Activated CD4-positive, alpha-beta T cell treated with anti-CD3 and anti-CD28 coated beads, Interleukin-2, amount 10 ng/mL, durations not matched to agents 7 days and 5 days (primary cell): Measurements from ENCODE around the gene SLC4A4. TPM values are rescaled to one million over a fixed set of nuclear protein-coding genes. Genes with fewer than 3 reads are reported as not detected.

Experiments
- CTCF ChIA-PET: fragments of 350-600 bp; sonication (Branson Sonifier 250); formaldehyde crosslinking; loops from one replicate; lab custom pipeline; 2021; ENCODE audit warnings: antibody characterized with exemption; lab: Charles Lee
- POLR2A ChIA-PET: fragments of 350-600 bp; sonication (Branson Sonifier 250); formaldehyde crosslinking; loops from one replicate; lab custom pipeline; 2021; ENCODE audit warnings: antibody characterized with exemption; lab: Charles Lee
- DNase-seq: peaks from one replicate; pipeline ENCODE4 v3.0.0-alpha.2; 2020
- H3K27ac Mint-ChIP-seq: one replicate; pipeline ENCODE4 v1.8.0; 2021; ENCODE audit warnings: mild to moderate bottlenecking, moderate library complexity, mixed read lengths
- H3K27me3 Mint-ChIP-seq: one replicate; pipeline ENCODE4 v1.8.0; 2021; ENCODE audit warnings: mixed read lengths
- H3K36me3 Mint-ChIP-seq: one replicate; pipeline ENCODE4 v1.8.0; 2021; ENCODE audit warnings: low read depth, mixed read lengths
- H3K4me1 Mint-ChIP-seq: one replicate; pipeline ENCODE4 v1.8.0; 2021; ENCODE audit warnings: mixed read lengths
- H3K4me3 Mint-ChIP-seq: one replicate; pipeline ENCODE4 v1.8.0; 2021; ENCODE audit warnings: mild to moderate bottlenecking, moderate library complexity, mixed read lengths
- H3K9me3 Mint-ChIP-seq: one replicate; pipeline ENCODE4 v1.8.0; 2021; ENCODE audit warnings: mixed read lengths
- total RNA-seq, 2 experiments: library from RNA; stranded (reverse); gene quantifications; one replicate each; pipeline ENCODE4 v1.2.3, GENCODE V29; 2021

Gene SLC4A4
- total RNA-seq, 2 experiments from 2014 or later = 1.3 to 1.5 TPM

- peaks cover 1% of the 10 kb centered on the region for H3K27me3 Mint-ChIP-seq
- DNase-seq = no peak
- ChIA-PET CTCF (no interaction called here), POLR2A (no interaction called here)
- H3K4me3 Mint-ChIP-seq = no peak overlapping the region
- H3K4me1 Mint-ChIP-seq = no peaks in the 10 kb centered on the region
- no peaks in the 10 kb centered on the region for H3K9me3 Mint-ChIP-seq
- no peak overlapping the region for H3K27ac Mint-ChIP-seq
- H3K36me3 Mint-ChIP-seq = no peaks in the 10 kb centered on the region
These were observed 163.2 kb downstream of the SLC4A4 start for GRCh38 chr4:71501992-71502391.

GRCh38 chr4:71518283-71518989 lies 179.6 kb downstream of the SLC4A4 start:
- CTCF ChIA-PET = no interaction called here
- H3K27ac Mint-ChIP-seq = no peak overlapping the region
- H3K9me3 Mint-ChIP-seq = no peaks in the 10 kb centered on the region
- POLR2A ChIA-PET = no interaction called here
- H3K27me3 Mint-ChIP-seq = no peaks in the 10 kb centered on the region
- H3K36me3 Mint-ChIP-seq = no peaks in the 10 kb centered on the region
- H3K4me3 Mint-ChIP-seq = no peak overlapping the region
- DNase-seq = no peak
- no peaks in the 10 kb centered on the region for H3K4me1 Mint-ChIP-seq

DNA sequence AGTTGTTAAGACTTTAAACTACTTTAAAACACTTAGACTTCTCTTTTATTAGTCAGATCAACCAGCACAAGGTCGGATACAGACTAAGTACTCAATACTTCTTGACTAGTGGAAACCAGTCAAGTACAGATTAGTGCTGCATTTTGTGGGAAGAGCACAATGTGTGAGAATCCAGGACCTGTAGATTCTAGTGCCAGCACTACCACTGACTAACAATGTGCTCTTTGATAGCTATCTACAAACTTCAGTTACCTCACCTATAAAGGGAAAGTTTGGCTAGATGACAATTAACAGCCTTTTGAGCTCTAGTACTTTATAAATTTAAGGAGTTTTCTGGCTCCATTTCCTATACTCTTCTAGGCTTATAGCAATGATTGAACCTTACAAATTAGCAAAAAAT lies 181.5 kb downstream of the SLC4A4 start:
- Mint-ChIP-seq H3K36me3 (no peaks in the 10 kb centered on the region), H3K27ac (no peak overlapping the region), H3K4me3 (no peak overlapping the region), H3K9me3 (no peaks in the 10 kb centered on the region), H3K4me1 (no peaks in the 10 kb centered on the region), H3K27me3 (no peaks in the 10 kb centered on the region)
- no peak for DNase-seq
- POLR2A ChIA-PET = no interaction called here
- CTCF ChIA-PET = no interaction called here

DNA sequence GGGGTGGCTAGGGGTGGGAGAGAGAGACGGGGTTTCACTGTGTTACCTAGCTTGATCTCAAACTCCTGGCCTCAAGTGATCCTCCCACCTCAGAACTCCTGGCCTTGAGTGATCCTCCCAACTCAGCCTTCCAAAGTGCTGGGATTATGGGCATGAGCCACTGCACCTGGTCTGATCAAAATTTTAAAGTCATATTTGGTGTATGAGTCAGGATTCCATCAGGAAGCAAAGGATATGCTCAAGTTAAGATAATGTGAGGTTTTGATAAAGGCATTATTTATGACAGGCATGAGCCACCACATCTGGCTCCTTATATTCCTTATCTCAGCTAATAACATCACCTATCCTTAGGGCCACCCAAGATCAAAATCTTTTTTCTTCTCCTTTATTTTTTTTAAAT lies 182.0 kb downstream of the SLC4A4 start:
- no peak overlapping the region for H3K27ac Mint-ChIP-seq
- CTCF ChIA-PET = no interaction called here

GRCh38 chr4:71524756-71525155 lies 185.9 kb downstream of the SLC4A4 start:
- Mint-ChIP-seq H3K36me3 (no peaks in the 10 kb centered on the region), H3K27ac (no peak overlapping the region), H3K4me3 (no peak overlapping the region), H3K4me1 (no peaks in the 10 kb centered on the region), H3K27me3 (no peaks in the 10 kb centered on the region), H3K9me3 (no peaks in the 10 kb centered on the region)
- POLR2A ChIA-PET = no interaction called here
- DNase-seq = no peak
- CTCF ChIA-PET = no interaction called here

More for the DNA sequence above, 182.0 kb downstream of the SLC4A4 start:
- H3K4me3 Mint-ChIP-seq = no peak overlapping the region
- DNase-seq = no peak
- no peaks in the 10 kb centered on the region for H3K36me3 Mint-ChIP-seq
- H3K27me3 Mint-ChIP-seq = no peaks in the 10 kb centered on the region
- no peaks in the 10 kb centered on the region for H3K9me3 Mint-ChIP-seq
- POLR2A ChIA-PET = no interaction called here
- H3K4me1 Mint-ChIP-seq = no peaks in the 10 kb centered on the region

DNA sequence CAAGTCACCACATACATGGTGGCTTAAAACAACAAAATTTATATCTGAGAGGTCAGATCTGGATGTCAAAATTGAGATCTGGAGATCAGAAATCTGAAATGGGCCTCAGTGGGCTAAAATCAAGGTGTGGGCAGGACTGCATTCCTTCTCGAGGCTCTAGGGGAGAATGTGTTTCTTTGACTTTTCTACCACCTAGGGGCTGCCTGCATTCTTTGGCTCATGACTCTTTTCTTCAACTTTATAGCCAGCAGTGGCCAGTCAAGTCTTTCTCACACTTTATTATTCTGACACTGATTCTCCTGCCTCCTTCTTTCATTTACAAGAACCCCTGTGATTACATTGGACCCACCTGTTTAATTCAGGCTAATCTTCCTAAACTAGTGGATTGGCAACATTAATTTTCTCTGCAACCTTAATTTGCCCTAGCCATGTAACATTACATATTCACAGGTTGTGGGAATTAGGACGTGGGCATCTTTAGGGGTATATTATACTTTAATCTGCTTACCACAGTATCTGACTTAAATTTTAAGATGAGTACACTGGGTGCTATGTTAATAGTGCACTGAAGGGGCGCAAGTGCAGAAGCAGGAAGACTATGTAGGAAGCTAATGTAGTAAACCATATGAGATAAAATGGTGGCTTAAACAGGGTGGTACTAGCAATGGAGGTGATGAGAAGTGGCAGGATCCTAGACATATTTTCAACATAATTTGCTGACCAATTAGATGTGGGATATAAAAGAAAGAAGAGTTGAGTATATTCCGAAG lies 188.0 kb downstream of the SLC4A4 start:
- Mint-ChIP-seq H3K27ac (no peak overlapping the region), H3K4me3 (no peak overlapping the region), H3K27me3 (no peaks in the 10 kb centered on the region), H3K4me1 (no peaks in the 10 kb centered on the region), H3K9me3 (no peaks in the 10 kb centered on the region), H3K36me3 (no peaks in the 10 kb centered on the region)
- ChIA-PET CTCF (no interaction called here), POLR2A (no interaction called here)
- no peak for DNase-seq

DNA sequence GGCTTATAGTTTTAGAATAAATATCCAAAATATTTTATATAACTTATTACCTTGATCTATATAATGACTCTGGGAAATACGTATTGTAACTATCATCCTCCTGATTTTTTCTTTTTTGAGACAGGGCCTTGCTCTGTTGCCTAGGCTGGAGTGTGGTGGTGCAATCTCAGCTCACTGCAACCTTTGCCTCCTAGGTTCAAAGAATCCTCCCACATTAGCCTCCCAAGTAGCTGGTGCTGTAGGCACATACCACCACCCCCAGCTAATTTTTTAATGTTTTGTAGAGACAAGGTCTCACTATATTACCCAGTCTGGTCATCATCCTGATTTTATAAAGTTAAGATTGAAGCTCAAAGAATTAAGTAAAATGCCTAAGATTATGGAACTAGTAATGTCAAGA lies 193.6 kb downstream of the SLC4A4 start:
- Mint-ChIP-seq H3K36me3 (no peaks in the 10 kb centered on the region), H3K4me3 (no peak overlapping the region), H3K4me1 (no peaks in the 10 kb centered on the region), H3K27ac (no peak overlapping the region), H3K27me3 (no peaks in the 10 kb centered on the region), H3K9me3 (no peaks in the 10 kb centered on the region)
- POLR2A ChIA-PET = no interaction called here
- DNase-seq = no peak
- CTCF ChIA-PET = no interaction called here

GRCh38 chr4:71533121-71533520 lies 194.3 kb downstream of the SLC4A4 start:
- Mint-ChIP-seq H3K27ac (no peak overlapping the region), H3K4me3 (no peak overlapping the region)
- CTCF ChIA-PET = no interaction called here

GRCh38 chr4:71537551-71538065 lies 198.8 kb downstream of the SLC4A4 start:
- ChIA-PET CTCF (interaction anchor here (0.7 kb wide), 1 partner anchor 251 kb away, joined by 6 read pairs; no protein-coding TSS in a partner anchor), POLR2A (no interaction called here)
- Mint-ChIP-seq H3K4me3 (no peak overlapping the region), H3K36me3 (no peaks in the 10 kb centered on the region), H3K27me3 (no peaks in the 10 kb centered on the region), H3K27ac (no peak overlapping the region), H3K9me3 (no peaks in the 10 kb centered on the region), H3K4me1 (no peaks in the 10 kb centered on the region)
- DNase-seq = no peak

More at GRCh38 chr4:71533121-71533520, 194.3 kb downstream of the SLC4A4 start:
- POLR2A ChIA-PET = no interaction called here
- Mint-ChIP-seq H3K4me1 (no peaks in the 10 kb centered on the region), H3K27me3 (no peaks in the 10 kb centered on the region), H3K36me3 (no peaks in the 10 kb centered on the region), H3K9me3 (no peaks in the 10 kb centered on the region)
- DNase-seq = no peak

- ChIA-PET CTCF (no interaction called here), POLR2A (no interaction called here)
- no peaks in the 10 kb centered on the region for H3K36me3 Mint-ChIP-seq
These were observed 199.7 kb downstream of the SLC4A4 start for GRCh38 chr4:71538528-71538927.

DNA sequence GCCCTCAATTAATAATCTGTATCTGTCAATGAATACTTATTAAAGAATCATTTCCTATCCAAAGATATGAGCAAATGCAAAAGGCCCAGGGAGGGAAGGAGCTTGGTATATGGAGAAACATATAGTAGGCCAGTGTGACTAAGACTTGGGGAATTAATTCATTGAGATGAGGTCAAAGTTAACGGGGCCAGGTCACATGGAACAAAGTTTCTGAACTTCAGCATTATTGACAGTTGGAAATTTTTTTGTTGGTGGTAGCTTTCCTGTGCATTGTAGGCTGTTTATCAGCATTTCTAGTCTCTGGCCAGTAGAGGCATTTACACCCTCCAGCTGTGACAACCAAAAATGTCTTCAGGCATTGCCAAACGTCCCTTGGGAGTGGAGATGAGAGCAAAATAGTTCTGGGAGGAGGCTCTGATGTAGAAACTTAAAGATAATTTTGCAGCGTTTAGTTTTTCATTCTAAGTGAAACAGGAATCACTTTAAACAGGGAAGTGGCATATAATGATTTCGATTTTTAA lies 202.0 kb downstream of the SLC4A4 start:
- POLR2A ChIA-PET = no interaction called here

More at GRCh38 chr4:71538528-71538927, 199.7 kb downstream of the SLC4A4 start:
- no peak for DNase-seq
- no peaks in the 10 kb centered on the region for H3K4me1 Mint-ChIP-seq
- no peaks in the 10 kb centered on the region for H3K9me3 Mint-ChIP-seq
- H3K4me3 Mint-ChIP-seq = no peak overlapping the region
- no peaks in the 10 kb centered on the region for H3K27me3 Mint-ChIP-seq
- no peak overlapping the region for H3K27ac Mint-ChIP-seq

DNA sequence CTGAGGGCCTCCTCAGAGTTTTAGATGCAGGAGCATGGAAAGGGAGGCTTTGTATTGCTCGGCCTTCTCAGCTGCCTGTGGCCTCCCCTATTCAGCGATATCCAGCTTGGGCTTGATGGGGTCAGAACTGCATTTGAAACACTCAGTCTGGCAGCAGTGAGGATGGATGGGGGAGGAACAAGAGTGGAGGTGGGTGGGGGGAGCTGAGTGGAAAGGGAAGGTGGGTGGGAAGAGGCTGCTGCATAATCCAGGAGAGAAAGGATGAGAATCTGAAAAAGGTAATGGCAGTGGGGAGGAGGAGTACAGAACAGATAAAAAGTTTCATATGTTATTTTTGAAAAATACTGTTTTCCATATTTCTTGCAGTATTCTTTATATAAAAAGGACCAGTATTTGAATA lies 202.7 kb downstream of the SLC4A4 start:
- POLR2A ChIA-PET = no interaction called here
- no peaks in the 10 kb centered on the region for H3K4me1 Mint-ChIP-seq

More for the DNA sequence above, 202.0 kb downstream of the SLC4A4 start:
- H3K27ac Mint-ChIP-seq = no peak overlapping the region
- CTCF ChIA-PET = no interaction called here
- no peaks in the 10 kb centered on the region for H3K36me3 Mint-ChIP-seq
- no peaks in the 10 kb centered on the region for H3K27me3 Mint-ChIP-seq
- no peak overlapping the region for H3K4me3 Mint-ChIP-seq
- DNase-seq = no peak
- H3K4me1 Mint-ChIP-seq = no peaks in the 10 kb centered on the region
- no peaks in the 10 kb centered on the region for H3K9me3 Mint-ChIP-seq

DNA sequence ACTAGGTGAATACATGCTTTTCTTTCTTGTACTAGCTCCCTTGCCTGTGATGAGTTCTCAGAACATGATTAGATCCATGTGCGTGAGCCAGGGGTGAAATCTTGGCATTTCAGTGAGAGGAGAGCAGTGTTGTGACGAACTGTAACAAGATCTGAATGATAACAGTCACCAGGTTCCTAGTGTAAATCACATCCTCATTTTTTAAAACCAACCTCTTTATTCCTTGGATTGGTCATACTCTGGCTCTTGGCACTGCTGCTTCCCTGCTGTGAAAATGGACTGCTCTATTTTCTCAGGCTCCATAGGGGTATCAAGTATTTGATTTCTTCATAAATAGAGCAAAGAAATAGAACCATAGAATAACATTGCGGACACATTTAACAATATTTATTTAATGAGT lies 206.3 kb downstream of the SLC4A4 start:
- H3K4me3 Mint-ChIP-seq = no peak overlapping the region
- POLR2A ChIA-PET = no interaction called here
- no peaks in the 10 kb centered on the region for H3K36me3 Mint-ChIP-seq
- CTCF ChIA-PET = interaction anchor here (0.6 kb wide), 1 partner anchor 785 kb away, joined by 3 read pairs; no protein-coding TSS in a partner anchor
- H3K27ac Mint-ChIP-seq = no peak overlapping the region
- no peaks in the 10 kb centered on the region for H3K4me1 Mint-ChIP-seq
- DNase-seq = no peak
- no peaks in the 10 kb centered on the region for H3K9me3 Mint-ChIP-seq
- peaks cover 3% of the 10 kb centered on the region for H3K27me3 Mint-ChIP-seq

More for the DNA sequence above, 202.7 kb downstream of the SLC4A4 start:
- Mint-ChIP-seq H3K4me3 (no peak overlapping the region), H3K27ac (no peak overlapping the region), H3K9me3 (no peaks in the 10 kb centered on the region), H3K36me3 (no peaks in the 10 kb centered on the region), H3K27me3 (no peaks in the 10 kb centered on the region)
- CTCF ChIA-PET = no interaction called here
- DNase-seq = no peak
